Suprapubic skin (tissue), 2 donors: ENCODE results near the gene CLEC18C.
"Not testable (repeated sequence)": the region's sequence is repeated elsewhere in the genome, so short reads cannot be mapped to it uniquely, and the experiment has no call there.

Experiments used
- EP300 ChIP-seq: sonication (generic); formaldehyde crosslinking; IDR thresholded peaks from one replicate; pipeline ENCODE4 v1.6.1; 2017; ENCODE audit warnings: antibody characterized with exemption
- POLR2A ChIP-seq, 2 donors: fragments of 450-650 bp; IDR thresholded peaks; one replicate each; pipeline ENCODE4 v1.6.1; 2017; ENCODE audit warnings: antibody characterized with exemption in 2 of 2, mild to moderate bottlenecking in 2 of 2, moderate library complexity in 2 of 2

DNA sequence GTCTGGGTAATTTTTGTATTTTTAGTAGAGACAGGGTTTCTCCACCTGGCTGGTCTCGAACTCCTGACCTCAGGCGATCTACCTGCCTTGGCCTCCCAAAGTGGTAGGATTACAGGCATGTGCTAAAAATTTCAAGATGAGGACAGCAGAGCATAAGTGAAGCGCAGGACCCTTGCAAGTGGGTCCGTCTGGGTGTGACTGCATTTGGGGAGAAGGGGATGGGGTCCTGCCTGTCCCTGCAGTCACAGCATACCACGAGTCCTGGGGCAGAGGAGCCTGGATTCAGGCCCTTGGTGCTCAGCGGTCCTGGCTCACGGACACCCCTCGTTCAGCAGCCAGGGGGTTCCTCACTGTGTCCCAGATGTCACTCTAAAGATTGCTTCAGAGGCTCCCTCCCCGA is 24.6 kb downstream of the CLEC18C start:
- not testable (repeated sequence) for TF ChIP-seq POLR2A (IDR thresholded peaks at IDR 0.05); EP300
